D341Med (cell line): ENCODE results near the gene CCDC30.
"Not testable (repeated sequence)": the region's sequence is repeated elsewhere in the genome, so short reads cannot be mapped to it uniquely, and the experiment has no call there.

Source experiments
- DNase-seq: peaks from one replicate; pipeline ENCODE4 v3.0.0; 2012; ENCODE audit warnings: low spot score

Gene CCDC30

GRCh38 chr1:42657981-42658876 lies 195.1 kb downstream of the CCDC30 start, which contains the start of gene PPIH:
TSS of gene PPIH (plus strand) at chr1:42658423. CDS start at chr1:42658447, 24 bp downstream.
- DNase-seq: peak; percentile 95

GRCh38 chr1:42658877-42659337 lies 195.8 kb downstream of the CCDC30 start:
- DNase-seq: no peak

- no peak for DNase-seq
Measured at GRCh38 chr1:42660907-42661500, 197.9 kb downstream of the CCDC30 start.

GRCh38 chr1:42669936-42670335 lies 206.8 kb downstream of the CCDC30 start:
- no peak for DNase-seq

GRCh38 chr1:42670425-42670824 lies 207.3 kb downstream of the CCDC30 start:
- DNase-seq: no peak

GRCh38 chr1:42674214-42674613 lies 211.1 kb downstream of the CCDC30 start:
- no peak for DNase-seq

- DNase-seq: no peak
Measured at GRCh38 chr1:42674682-42675081, 211.6 kb downstream of the CCDC30 start.

GRCh38 chr1:42675467-42675866 lies 212.4 kb downstream of the CCDC30 start:
- no peak for DNase-seq

- no peak for DNase-seq
Measured at GRCh38 chr1:42676534-42677087, 213.5 kb downstream of the CCDC30 start.

- no peak for DNase-seq
Measured at GRCh38 chr1:42679364-42679983, 216.4 kb downstream of the CCDC30 start.

GRCh38 chr1:42680055-42680454 lies 217.0 kb downstream of the CCDC30 start:
- no peak for DNase-seq

GRCh38 chr1:42680921-42681683 lies 218.0 kb downstream of the CCDC30 start:
- no peak for DNase-seq

- peak; percentile 94 for DNase-seq
Measured at GRCh38 chr1:42681741-42682483, 218.8 kb downstream of the CCDC30 start, which contains the start of gene YBX1. TSS of gene YBX1 (plus strand) at chr1:42682418. CDS start at chr1:42682566, 148 bp downstream.

- DNase-seq: not testable (repeated sequence)
Measured at GRCh38 chr1:42682484-42682738, 219.3 kb downstream of the CCDC30 start.

GRCh38 chr1:42682739-42683531 lies 219.8 kb downstream of the CCDC30 start:
- DNase-seq: peak; percentile 89

GRCh38 chr1:42684139-42684538 lies 221.1 kb downstream of the CCDC30 start:
- peak; percentile 50 for DNase-seq

GRCh38 chr1:42686418-42686817 lies 223.3 kb downstream of the CCDC30 start:
- DNase-seq: no peak

GRCh38 chr1:42689912-42690311 lies 226.8 kb downstream of the CCDC30 start:
- DNase-seq: no peak

GRCh38 chr1:42690477-42691156 lies 227.5 kb downstream of the CCDC30 start:
- DNase-seq: no peak

- no peak for DNase-seq
Measured at GRCh38 chr1:42691157-42691498, 228.0 kb downstream of the CCDC30 start.
